ENCODE measurements around the gene SLAMF9. TPM values are rescaled to one million over a fixed set of nuclear protein-coding genes. Genes with fewer than 3 reads are reported as not detected.

SLAMF9 gene
- total RNA-seq, 1 experiment from 2014 or later, result not detected

DNA sequence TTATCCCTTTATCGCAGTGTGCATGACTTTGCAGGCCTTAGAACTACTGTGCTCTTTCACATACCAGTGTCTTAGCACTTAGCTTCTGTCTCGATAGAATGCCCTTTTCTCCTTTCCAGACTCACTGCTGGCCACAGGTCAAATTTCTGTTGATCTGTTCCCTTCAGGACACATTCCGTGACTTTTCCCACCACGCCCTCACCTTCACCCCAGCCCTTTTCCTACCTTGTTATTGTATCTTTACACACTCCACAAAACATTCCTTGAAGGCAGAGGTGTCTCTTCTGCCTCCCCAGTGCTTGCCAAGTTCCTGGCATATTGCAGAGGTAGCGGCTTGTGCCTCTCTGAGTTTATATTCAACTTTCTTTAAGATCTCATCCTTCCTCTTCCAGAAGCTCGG is 4.9 kb downstream of the SLAMF9 start:
- Histone ChIP-seq H3K79me2 (ENCODE audit: insufficient read depth, low read length) (no peaks in the 10 kb centered on the region), H2AFZ (ENCODE audit: low read depth, low read length, poor library complexity, severe bottlenecking) (no peak overlapping the region), H3K4me2 (ENCODE audit: low read length) (no peak overlapping the region), H3K36me3 (ENCODE audit: control insufficient read depth in 1 of 2, insufficient read depth in 2 of 2, low read length in 2 of 2) (no peaks in the 10 kb centered on the region), H3K9ac (ENCODE audit: low read length) (no peak overlapping the region), H3K9me3 (ENCODE audit: control insufficient read depth in 1 of 2, insufficient read depth in 1 of 2, low read depth in 1 of 2, low read length in 2 of 2) (no peaks in the 10 kb centered on the region), H4K20me1 (ENCODE audit: insufficient read depth) (no peaks in the 10 kb centered on the region), H3K9me2 (ENCODE audit: insufficient read depth) (no peaks in the 10 kb centered on the region), H3K4me1 (ENCODE audit: control insufficient read depth in 1 of 2, insufficient read depth in 2 of 2, low read length in 2 of 2) (peaks cover 14 to 25% of the 10 kb centered on the region in 2 experiments), H3K27ac (ENCODE audit: low read depth, low read length) (no peak overlapping the region), H3K27me3 (ENCODE audit: insufficient read depth, low read length) (peaks cover 10% of the 10 kb centered on the region; the same call in 1 of the 2 replicates), H3K4me3 (replicated peaks in 1 of 2; ENCODE audit: low read depth in 1 of 2, low read length in 2 of 2) (no peak overlapping the region)
- RAD21 ChIA-PET (ENCODE audit: low non-redundant PET in 1 of 2, low total read pairs in 2 of 2, uncharacterized antibody in 2 of 2, unreplicated experiment in 2 of 2), result no interaction called here
- POLR2A ChIA-PET, result no interaction called here
- TF ChIP-seq EZH2 (IDR thresholded peaks at IDR 0.05) (no peak), POLR2A (IDR thresholded peaks at IDR 0.05; ENCODE audit: borderline replicate concordance, extremely low read depth, insufficient read depth, insufficient read length) (no peak), YY1 (IDR thresholded peaks at IDR 0.05; ENCODE audit: extremely low read depth, insufficient replicate concordance, low read depth, low read length) (no peak), RAD21 (IDR thresholded peaks at IDR 0.05; ENCODE audit: low read depth) (no peak), TCF7L2 (IDR thresholded peaks at IDR 0.05; ENCODE audit: borderline replicate concordance, extremely low read depth, insufficient read depth, insufficient read length) (no peak)
- TF ChIP-seq, protein P1, sequence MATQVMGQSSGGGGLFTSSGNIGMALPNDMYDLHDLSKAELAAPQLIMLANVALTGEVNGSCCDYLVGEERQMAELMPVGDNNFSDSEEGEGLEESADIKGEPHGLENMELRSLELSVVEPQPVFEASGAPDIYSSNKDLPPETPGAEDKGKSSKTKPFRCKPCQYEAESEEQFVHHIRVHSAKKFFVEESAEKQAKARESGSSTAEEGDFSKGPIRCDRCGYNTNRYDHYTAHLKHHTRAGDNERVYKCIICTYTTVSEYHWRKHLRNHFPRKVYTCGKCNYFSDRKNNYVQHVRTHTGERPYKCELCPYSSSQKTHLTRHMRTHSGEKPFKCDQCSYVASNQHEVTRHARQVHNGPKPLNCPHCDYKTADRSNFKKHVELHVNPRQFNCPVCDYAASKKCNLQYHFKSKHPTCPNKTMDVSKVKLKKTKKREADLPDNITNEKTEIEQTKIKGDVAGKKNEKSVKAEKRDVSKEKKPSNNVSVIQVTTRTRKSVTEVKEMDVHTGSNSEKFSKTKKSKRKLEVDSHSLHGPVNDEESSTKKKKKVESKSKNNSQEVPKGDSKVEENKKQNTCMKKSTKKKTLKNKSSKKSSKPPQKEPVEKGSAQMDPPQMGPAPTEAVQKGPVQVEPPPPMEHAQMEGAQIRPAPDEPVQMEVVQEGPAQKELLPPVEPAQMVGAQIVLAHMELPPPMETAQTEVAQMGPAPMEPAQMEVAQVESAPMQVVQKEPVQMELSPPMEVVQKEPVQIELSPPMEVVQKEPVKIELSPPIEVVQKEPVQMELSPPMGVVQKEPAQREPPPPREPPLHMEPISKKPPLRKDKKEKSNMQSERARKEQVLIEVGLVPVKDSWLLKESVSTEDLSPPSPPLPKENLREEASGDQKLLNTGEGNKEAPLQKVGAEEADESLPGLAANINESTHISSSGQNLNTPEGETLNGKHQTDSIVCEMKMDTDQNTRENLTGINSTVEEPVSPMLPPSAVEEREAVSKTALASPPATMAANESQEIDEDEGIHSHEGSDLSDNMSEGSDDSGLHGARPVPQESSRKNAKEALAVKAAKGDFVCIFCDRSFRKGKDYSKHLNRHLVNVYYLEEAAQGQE (IDR thresholded peaks at IDR 0.05; ENCODE audit: low read depth), result no peak
- no peak for ATAC-seq
- CTCF ChIA-PET, result interaction anchor here (1.2 kb wide), 1 partner anchor 58 kb away, joined by 4 read pairs; no protein-coding TSS in a partner anchor
- intact Hi-C loops (cut with micrococcal nuclease), result no loop called here
- BruUV-seq (replicated peaks), result no TSS peak
- DNase-seq (ENCODE audit: low read depth, low spot score), result no peak
